ENCODE results near the gene XK. TPM values are rescaled to one million over a fixed set of nuclear protein-coding genes. Genes with fewer than 3 reads are reported as not detected.
"Not testable (repeated sequence)": the region's sequence is repeated elsewhere in the genome, so short reads cannot be mapped to it uniquely, and the experiment has no call there.

The XK gene
- total RNA-seq, 1 experiment from 2014 or later: 0.62 TPM

DNA sequence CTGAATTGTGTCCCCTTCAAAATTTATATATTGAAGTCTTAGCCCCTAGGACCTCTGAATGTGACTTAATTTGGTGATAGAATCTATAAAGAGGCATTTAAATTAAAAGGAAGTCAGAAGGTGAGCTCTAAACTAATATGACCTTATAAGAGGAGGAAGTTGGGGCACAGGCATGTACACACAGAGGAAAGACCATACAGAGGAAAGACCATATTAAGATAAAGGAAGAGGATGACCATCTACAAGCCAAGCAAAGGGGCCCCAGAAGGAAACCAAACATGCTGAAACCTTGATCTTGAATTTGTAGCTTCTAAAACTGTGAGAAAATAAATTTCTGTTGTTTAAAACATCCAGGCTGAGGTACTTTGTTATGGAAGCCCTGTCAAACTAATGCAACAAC lies 67.3 kb downstream of the XK start:
- no peak for DNase-seq (ENCODE audit: extremely low read depth, low read depth)

DNA sequence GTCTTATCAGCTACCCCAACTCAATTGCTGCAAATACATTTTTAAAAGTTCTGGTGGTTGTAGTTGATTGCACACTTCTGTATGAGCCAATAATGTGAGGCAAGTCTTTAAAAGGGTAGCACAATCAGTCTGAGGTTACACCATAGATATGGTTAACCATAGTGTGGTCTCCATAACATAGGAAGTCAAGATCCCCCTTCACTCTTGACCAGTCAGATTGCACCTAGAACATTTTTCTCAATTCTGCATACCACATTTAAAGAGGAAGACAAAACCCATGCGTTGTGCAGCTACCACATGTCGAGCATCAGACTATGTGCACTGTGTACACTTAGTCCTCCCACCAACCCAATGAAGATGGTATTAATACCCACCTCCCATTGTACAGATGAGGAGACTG lies 67.8 kb downstream of the XK start:
- no peak for DNase-seq (ENCODE audit: extremely low read depth, low read depth)

DNA sequence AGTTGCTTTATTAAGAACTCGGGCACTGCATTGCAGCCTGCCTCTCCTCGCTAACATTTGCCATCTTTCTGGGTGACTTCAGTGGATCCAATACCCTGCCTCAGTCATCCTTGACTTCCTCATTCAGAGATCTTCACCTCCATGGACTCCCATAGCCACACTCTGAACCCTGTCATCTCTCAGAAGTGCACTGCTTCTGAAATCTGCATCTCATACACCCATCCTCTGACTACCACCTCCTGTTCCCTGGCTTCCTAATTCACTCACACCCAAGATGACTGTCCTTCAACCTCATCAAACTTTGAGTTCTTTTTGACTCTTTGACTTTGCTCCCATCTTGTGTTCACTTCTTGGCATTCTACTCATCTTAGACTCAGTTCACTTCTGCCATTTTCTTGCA lies 68.9 kb downstream of the XK start:
- no peak for DNase-seq (ENCODE audit: extremely low read depth, low read depth)

DNA sequence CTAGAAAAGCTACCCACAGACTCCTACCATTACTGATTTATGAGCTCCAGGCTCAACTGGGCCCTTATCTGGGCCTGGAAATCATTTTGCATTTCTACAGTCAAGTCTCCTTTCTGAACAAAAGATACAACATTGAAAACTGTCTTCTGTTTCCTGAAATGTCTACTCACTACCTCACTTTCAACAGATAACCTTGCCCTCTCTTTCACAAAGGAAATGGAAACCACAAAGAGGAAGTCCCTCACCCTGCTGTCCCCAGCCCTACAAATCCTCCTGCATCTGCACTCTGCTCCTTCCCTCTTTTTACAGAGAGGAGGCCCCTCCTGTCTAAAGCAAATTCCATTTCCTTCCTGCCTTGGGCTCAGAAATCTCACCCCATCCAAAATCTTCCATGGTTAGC lies 69.4 kb downstream of the XK start:
- no peak for DNase-seq (ENCODE audit: extremely low read depth, low read depth)

DNA sequence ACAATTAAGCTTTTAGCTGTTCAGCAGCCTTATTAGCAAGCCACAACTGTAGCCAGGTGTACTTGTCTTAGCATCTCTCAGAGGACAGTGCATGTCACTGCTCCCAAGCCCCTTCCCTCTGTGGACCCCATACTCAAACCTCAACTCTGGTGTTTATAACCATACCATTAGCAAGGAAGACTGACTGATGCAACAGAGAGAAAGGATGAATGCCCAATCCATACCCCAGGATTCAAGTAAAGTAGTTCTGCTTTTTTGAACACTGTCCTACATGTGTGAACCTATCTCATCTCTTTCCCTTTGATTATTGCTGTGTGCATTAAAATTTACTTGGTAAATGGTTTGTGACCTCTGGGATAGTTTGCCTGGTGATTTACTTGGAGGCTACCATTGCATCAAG lies 71.5 kb downstream of the XK start:
- no peak for DNase-seq (ENCODE audit: extremely low read depth, low read depth)

DNA sequence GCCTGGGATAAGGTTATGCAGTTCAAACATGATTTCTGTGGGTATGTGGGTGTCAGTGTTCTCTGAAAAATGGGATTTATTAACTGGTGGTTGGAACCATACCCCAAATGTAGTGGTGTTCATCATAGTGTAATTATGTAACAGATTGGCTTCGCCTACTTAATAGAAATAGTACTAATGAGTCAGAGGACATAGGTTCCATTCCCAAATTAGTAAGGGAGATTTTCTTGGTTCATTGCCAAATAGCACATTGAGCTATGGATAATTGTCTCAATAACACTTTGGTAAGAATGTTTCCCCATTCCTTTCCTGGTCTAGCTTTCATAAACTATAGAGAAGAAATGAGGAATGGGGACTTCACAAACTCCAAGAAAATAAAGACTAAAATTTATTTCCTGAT lies 73.8 kb downstream of the XK start:
- DNase-seq (ENCODE audit: extremely low read depth, low read depth): no peak

DNA sequence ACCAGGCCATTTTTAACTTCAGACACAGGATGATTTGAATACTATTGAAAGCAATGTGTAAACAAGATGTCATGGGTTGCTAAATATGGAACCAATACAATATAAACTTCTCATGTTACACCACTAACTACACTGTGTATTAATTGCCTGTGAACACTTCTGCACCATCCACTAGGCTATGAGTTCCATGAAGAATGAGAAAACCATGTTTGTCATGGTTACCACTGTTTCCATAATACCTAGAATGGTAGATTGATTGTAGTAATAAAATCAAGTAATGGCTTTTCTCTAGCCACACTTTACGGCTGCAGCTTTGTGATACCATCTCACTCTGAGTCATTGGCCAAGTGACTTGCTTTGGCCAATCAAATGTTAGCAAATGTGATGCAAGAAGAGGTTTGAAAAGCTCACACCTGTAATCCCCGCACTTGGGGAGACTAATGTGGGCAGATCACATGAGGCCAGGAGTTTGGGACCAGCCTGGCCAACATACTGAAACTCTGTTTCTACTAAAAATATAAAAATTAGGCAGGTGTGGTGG lies 74.4 kb downstream of the XK start:
- no peak for DNase-seq (ENCODE audit: extremely low read depth, low read depth)

DNA sequence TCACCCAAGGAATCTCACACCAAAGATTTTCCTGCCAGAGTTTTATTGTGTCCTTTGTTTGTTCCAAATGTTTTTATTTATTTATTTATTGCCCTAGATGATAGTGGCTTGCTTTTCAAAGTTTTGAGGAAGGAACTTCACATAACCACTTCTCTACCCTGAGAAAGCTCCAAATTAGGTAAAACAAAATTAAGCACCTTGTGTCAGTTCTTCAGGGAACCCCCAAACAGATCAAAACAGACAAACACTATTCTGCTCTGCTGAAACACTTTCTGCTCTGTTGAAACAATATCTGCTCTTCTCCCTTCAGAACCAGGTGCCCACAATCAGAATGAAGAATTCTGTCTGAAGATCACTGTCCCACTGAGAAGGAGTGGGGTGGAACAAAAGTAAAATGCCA lies 77.8 kb downstream of the XK start:
- no peak for DNase-seq (ENCODE audit: extremely low read depth, low read depth)

DNA sequence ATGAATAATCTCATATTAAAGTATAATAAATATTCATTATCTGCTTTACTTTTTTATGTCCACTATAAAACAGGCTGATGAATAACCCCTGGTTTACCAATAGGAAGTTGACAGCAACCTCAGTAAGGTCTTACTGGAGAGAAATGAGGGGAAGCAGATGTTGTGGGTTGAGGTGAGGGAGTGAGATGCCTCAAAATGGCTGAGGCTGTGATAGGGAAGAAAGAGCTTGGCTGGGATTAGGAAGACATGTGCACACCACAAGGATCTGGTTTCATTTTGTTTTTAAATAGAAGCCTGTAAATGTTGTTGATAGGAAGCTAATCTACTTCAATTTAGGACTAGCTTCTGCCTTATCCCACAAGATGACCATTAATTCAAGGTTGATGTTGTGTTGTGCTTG lies 79.9 kb downstream of the XK start:
- DNase-seq (ENCODE audit: extremely low read depth, low read depth): no peak

DNA sequence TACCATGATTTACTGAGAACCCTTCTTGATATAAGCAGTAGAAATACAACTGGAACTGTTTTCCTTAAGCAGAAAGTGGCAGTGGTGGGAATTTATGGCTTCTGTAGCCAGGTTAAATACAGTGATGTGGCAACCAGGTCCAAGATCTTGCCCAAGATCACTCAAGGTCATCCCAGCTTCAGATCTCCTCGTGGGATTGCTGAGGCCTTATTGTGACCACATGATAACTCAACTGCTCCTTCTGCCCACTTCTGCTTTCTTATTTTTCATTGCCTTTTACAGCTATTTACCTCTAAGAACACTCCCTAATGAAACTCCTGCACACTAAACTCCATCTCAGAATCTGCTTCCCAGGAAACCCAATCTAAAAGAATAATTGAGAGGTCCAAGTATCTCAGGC lies 81.8 kb downstream of the XK start:
- no peak for DNase-seq (ENCODE audit: extremely low read depth, low read depth)

DNA sequence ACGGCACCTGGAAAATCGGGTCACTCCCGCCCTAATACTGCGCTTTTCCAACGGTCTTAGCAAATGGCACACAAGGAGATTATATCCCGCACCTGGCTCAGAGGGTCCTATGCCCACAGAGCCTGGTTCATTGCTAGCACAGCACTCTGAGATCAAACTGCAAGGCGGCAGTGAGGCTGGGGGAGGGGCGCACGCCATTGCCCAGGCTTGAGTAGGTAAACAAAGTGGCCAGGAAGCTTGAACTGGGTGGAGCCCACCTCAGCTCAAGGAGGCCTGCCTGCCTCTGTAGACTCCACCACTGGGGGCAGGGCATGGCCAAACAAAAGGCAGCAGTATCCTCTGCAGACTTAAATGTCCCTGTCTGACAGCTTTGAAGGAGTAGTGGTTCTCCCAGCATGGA lies 83.3 kb downstream of the XK start:
- DNase-seq (ENCODE audit: extremely low read depth, low read depth): not testable (repeated sequence)

DNA sequence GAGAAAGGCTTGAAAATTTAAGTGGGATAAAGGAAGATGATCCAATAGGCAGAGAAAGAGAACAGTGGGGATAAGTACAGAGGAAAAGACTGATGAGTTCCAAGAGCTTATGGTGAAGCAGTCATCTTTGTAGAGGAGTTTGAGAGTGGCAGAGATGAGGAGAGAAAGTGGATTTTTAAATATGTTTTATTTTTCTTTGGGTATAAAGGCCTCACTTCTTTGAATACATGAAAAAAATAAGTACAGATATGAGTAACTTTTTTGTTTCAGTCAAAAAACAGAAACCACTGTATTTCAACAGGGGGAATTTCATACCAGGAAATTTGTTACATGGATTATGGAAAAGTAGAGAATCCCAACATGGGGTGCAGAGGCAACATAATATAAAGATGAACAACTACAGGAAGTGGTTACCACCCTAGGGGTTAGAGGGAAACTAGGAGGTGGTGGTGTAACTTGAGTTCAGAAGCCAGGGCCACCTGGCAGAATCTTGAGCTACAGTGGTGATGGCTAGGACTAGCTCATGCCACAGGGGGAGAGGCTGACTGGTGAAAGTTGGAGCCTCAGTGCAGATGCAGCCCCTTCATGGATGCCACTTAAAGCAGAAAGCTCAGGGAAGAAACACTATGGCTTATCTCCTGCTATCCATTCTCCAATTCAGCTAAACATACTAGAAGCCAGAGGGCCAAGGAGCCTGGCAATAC lies 90.8 kb downstream of the XK start:
- DNase-seq (ENCODE audit: extremely low read depth, low read depth): no peak

DNA sequence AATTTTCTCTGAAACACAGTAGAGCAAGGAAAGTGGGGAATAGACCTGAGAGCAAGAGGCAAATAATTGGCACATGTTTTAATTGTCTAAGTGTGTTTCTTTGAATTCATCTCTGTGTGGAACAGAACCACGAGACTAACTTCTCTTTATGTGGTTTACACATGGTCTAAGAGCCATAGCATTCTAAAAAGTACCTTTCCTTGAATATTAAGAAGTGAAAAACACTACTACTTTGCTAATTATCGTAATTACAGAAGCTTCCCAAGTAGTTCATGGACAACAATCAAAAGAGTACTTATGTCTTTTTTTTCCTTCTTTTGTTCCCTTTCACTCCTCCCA lies 91.4 kb downstream of the XK start:
- no peak for DNase-seq (ENCODE audit: extremely low read depth, low read depth)

DNA sequence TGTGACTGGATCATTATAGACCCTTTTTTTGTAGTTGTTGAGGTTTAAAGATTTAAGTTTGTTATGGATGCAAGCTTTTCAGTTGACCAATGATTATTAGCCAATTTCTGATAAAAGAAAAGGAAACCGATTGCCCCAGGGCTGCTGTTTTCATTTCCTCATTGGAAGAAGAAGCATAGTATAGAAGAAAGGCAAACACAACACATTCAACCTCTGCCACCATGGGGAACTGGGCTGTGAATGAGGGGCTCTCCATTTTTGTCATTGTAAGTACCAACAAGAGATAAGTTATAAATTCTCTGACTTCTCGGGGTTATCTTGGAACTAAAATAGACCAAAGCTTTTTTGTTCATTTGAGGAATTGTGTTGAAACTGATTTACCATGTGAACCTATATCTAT lies 94.3 kb downstream of the XK start, which contains the start of gene CYBB:
Gene CYBB (plus strand): TSS at position 203 of the 400 bp plus-strand sequence. CDS start 19 bp downstream, at position 222.
- no peak for DNase-seq (ENCODE audit: extremely low read depth, low read depth)

DNA sequence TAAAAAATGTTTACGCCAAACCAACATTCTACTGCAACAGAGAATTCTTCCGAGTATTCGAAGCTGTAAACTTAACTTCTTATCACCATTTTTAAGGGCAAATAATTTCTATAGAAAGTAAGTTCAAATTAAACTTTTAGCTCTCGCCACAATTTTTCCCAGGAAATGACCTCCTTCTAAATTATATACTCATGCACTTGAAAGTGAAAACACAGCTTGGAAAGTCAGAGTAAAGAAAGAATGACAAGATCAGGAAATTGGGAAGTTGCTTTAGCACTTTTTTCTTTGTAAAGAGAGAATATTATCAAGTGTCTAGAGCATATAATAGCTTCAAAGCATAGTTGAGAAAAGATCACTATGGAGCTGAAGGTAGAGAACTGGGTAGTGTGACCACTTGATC lies 95.5 kb downstream of the XK start:
- no peak for DNase-seq (ENCODE audit: extremely low read depth, low read depth)

Other genes starting within 250 kb of the XK start
- gene LANCL3, start 114.1 kb upstream of the XK start, total RNA-seq (2014; rRNA removed; shearing (Covaris generic)): 0.02 TPM in 1 of 2 replicates, not detected in the other
- not detected in 2 replicates for gene CYBB, start 94.3 kb downstream of the XK start, total RNA-seq (2014; rRNA removed; shearing (Covaris generic))
- gene DYNLT3, start 161.8 kb downstream of the XK start, total RNA-seq (2014; rRNA removed; shearing (Covaris generic)): 63.5 and 69.7 TPM in 2 replicates

Measured in NCI-H460 (cell line).